ENCODE data around the gene ETF1. TPM values are rescaled to one million over a fixed set of nuclear protein-coding genes. Genes with fewer than 3 reads are reported as not detected.

Gene ETF1
- total RNA-seq, 2 donors from 2014 or later, result 106 to 109 TPM

DNA sequence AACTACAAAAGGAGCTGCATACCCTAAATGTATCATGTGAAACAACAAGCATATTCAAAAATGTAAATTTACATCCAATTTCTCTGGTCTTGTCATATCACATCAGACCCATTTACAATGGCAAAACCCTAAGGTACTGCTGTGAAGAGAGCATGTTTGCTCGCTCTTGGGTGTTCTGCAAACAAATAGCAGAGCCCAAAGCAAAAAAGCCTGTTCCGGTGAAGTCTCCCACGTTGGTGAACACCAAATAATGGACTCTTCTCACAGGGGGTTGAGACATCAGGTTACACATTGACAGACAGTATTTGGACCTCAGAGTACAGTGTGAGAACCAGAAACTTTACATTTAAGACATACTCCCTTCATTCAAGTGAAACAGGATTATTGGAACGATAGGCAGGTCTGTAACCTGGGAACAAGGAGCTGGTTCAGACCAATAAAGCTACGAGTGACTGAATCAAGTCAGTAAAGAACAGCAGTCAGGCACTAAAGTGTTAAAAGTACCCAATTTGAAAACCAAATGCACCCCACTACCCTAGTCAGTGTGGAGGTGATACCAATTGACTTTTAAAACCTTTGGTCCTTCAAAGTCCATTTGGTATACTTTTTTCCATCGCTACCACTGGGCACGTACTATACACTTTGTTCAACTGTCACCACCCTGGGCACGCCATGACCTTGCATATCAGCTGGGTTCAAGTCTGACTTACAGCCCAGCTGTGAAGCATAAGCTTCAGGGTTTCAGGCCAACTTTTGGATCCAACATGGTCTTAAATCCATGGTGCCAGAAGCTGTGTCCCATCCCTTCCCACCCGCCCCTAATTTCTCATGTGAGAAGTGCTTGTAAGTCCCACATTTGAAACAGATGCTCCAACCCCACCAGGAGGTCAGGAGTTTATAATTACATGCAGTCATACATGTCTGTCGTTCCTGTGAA, 36.4 kb downstream of the ETF1 start:
- Histone ChIP-seq H3K4me3 (ENCODE audit: low read length) (no peak overlapping the region), H3K9ac (ENCODE audit: extremely low read depth, low read length, poor library complexity, severe bottlenecking) (no peak overlapping the region), H3K9me3 (ENCODE audit: control insufficient read depth, low read length) (no peaks in the 10 kb centered on the region), H3K27ac (ENCODE audit: low read depth, low read length) (no peak overlapping the region), H3K4me1 (ENCODE audit: control insufficient read depth, insufficient read depth, low read length) (peaks cover 1% of the 10 kb centered on the region), H3K36me3 (ENCODE audit: control insufficient read depth, insufficient read depth, low read length) (peaks cover 62% of the 10 kb centered on the region), H3K27me3 (ENCODE audit: control insufficient read depth, insufficient read depth, low read length, poor library complexity, severe bottlenecking) (no peaks in the 10 kb centered on the region)
- no peaks in the 10 kb centered on the region for H3K27me3 Mint-ChIP-seq (ENCODE audit: insufficient read depth)
- no peaks in the 10 kb centered on the region for H3K4me1 Mint-ChIP-seq
- DNase-seq, result no peak
- H3K36me3 Mint-ChIP-seq (ENCODE audit: low read depth), result peaks cover 36% of the 10 kb centered on the region
- H3K4me3 Mint-ChIP-seq, result no peak overlapping the region
- H3K9me3 Mint-ChIP-seq, result no peaks in the 10 kb centered on the region
- no peak for TF ChIP-seq CTCF (conservative IDR thresholded peaks at IDR 0.05)
- 95 to 97% methylated on average over 9 to 10 of the region's 10 CpGs for WGBS, 2 experiments (ENCODE audit: insufficient coverage in 1 of 2, insufficient read length in 1 of 2)
- no peak overlapping the region for H3K27ac Mint-ChIP-seq

GRCh38 chr5:138504799-138505198, 38.2 kb downstream of the ETF1 start:
- peak overlapping the region; percentile 55 for H3K27ac Mint-ChIP-seq
- 84 to 92% methylated on average over 3 to 4 of the region's 4 CpGs for WGBS, 2 experiments (ENCODE audit: insufficient coverage in 1 of 2, insufficient read length in 1 of 2)
- no peaks in the 10 kb centered on the region for H3K4me1 ChIP-seq (ENCODE audit: control insufficient read depth, insufficient read depth, low read length)

More at GRCh38 chr5:138504799-138505198, 38.2 kb downstream of the ETF1 start:
- Histone ChIP-seq H3K27ac (ENCODE audit: low read depth, low read length) (peak overlapping the region; percentile 12), H3K9ac (ENCODE audit: extremely low read depth, low read length, poor library complexity, severe bottlenecking) (no peak overlapping the region), H3K9me3 (ENCODE audit: control insufficient read depth, low read length) (no peaks in the 10 kb centered on the region), H3K27me3 (ENCODE audit: control insufficient read depth, insufficient read depth, low read length, poor library complexity, severe bottlenecking) (no peaks in the 10 kb centered on the region), H3K36me3 (ENCODE audit: control insufficient read depth, insufficient read depth, low read length) (peaks cover 45% of the 10 kb centered on the region), H3K4me3 (ENCODE audit: low read length) (no peak overlapping the region)
- Mint-ChIP-seq H3K4me3 (no peak overlapping the region), H3K36me3 (ENCODE audit: low read depth) (peaks cover 23% of the 10 kb centered on the region), H3K9me3 (no peaks in the 10 kb centered on the region), H3K4me1 (no peaks in the 10 kb centered on the region), H3K27me3 (ENCODE audit: insufficient read depth) (no peaks in the 10 kb centered on the region)
- no peak for DNase-seq
- TF ChIP-seq CTCF (conservative IDR thresholded peaks at IDR 0.05), result no peak

Measured in endodermal cell (in vitro differentiated cells).